T-helper 17 cell (primary cell): ENCODE data around the gene OCA2. TPM values are rescaled to one million over a fixed set of nuclear protein-coding genes. Genes with fewer than 3 reads are reported as not detected.

ENCODE experiments used
- ATAC-seq: fragments of 150-1000 bp; cut with Tn5 transposase; 2 replicates; pipeline ENCODE4 v1.10.0; 2021; ENCODE audit warnings: mild to moderate bottlenecking, moderate library complexity
- DNase-seq, 3 donors: peaks; one replicate each; pipeline versions ENCODE4 v3.0.0 to v3.0.0-alpha.2; 2020 to 2021
- H3K9me3 ChIP-seq: one replicate; pipeline ENCODE4 v1.7.0; 2013; ENCODE audit warnings: low read length, mild to moderate bottlenecking; ENCODE audit not compliant: control insufficient read depth, poor library complexity, severe bottlenecking
- H3K27ac Mint-ChIP-seq: one replicate; pipeline ENCODE4 v1.8.0; 2022; ENCODE audit warnings: mild to moderate bottlenecking, moderate library complexity, mixed read lengths
- H3K27me3 Mint-ChIP-seq: one replicate; pipeline ENCODE4 v1.8.0; 2022; ENCODE audit warnings: mixed read lengths
- H3K36me3 Mint-ChIP-seq: one replicate; pipeline ENCODE4 v1.8.0; 2022; ENCODE audit warnings: low read depth, mixed read lengths
- H3K4me1 Mint-ChIP-seq: one replicate; pipeline ENCODE4 v1.8.0; 2022; ENCODE audit warnings: mild to moderate bottlenecking, mixed read lengths
- H3K4me3 Mint-ChIP-seq: one replicate; pipeline ENCODE4 v1.8.0; 2022; ENCODE audit warnings: mild to moderate bottlenecking, moderate library complexity, mixed read lengths
- total RNA-seq, 4 donors: library from RNA in 2 of 4; stranded (reverse) in 2 of 4; gene quantifications; one replicate each; pipeline ENCODE4 v1.2.3 and lab custom pipeline; 2022 to 2026

Gene OCA2
- total RNA-seq, 2 donors from 2014 or later: not detected

- H3K4me1 Mint-ChIP-seq: no peaks in the 10 kb centered on the region
- ATAC-seq: no peak
- no peak for DNase-seq
- peaks cover 2% of the 10 kb centered on the region for H3K36me3 Mint-ChIP-seq
- H3K27ac Mint-ChIP-seq: no peak overlapping the region
- no peak overlapping the region for H3K4me3 Mint-ChIP-seq
- peaks cover 25% of the 10 kb centered on the region for H3K27me3 Mint-ChIP-seq
- no peaks in the 10 kb centered on the region for H3K9me3 ChIP-seq
These were observed 30.2 kb downstream of the OCA2 start for GRCh38 chr15:28068930-28069329.

GRCh38 chr15:28066231-28066630 lies 32.9 kb downstream of the OCA2 start:
- no peak for DNase-seq
- Mint-ChIP-seq H3K27ac (no peak overlapping the region), H3K4me3 (no peak overlapping the region), H3K36me3 (no peaks in the 10 kb centered on the region), H3K4me1 (no peaks in the 10 kb centered on the region), H3K27me3 (peaks cover 25% of the 10 kb centered on the region)
- no peak for ATAC-seq
- H3K9me3 ChIP-seq: no peaks in the 10 kb centered on the region

DNA sequence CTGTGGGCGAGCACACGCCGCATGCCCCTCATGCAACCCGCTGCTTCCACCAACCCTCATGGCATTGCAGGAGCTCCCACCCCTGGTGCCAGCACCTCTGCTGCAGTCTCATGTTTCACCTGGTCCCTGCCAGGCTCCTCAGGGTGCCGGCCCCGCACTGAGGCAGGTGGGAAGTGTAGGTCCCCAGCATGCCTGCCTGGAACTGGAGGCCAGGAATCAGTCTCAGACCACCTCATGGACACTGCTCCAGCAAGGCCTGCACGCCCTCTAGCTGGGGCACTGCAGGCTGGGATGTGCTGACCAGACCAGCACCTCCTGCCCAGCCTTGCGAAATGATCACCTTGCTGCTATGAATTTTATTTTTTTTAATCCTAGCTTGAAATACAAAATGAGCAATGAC lies 39.1 kb downstream of the OCA2 start:
- no peak for ATAC-seq
- Mint-ChIP-seq H3K36me3 (no peaks in the 10 kb centered on the region), H3K4me1 (no peaks in the 10 kb centered on the region), H3K27me3 (peaks cover 4% of the 10 kb centered on the region), H3K4me3 (no peak overlapping the region), H3K27ac (no peak overlapping the region)
- DNase-seq: no peak
- no peaks in the 10 kb centered on the region for H3K9me3 ChIP-seq

DNA sequence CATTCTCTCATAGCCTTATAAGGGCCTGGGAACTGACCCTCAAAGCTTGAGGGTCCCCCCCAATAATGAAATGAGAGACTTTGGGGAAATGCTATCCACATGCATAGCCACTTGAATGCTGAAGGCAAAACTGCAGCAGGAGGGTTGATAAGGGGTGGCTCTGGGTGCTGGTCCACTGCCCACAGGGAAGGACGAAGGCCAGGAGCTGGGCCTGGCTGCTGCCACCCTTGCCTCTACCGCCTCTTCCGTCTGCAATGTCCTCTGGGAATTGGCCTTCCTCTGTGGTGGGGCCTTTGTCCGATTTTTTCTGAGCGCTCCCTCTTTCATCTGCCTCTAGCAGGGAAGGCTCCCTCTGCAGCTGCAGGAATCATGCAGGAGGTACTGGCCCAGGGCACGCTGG lies 41.0 kb downstream of the OCA2 start:
- H3K9me3 ChIP-seq: no peaks in the 10 kb centered on the region
- H3K27ac Mint-ChIP-seq: no peak overlapping the region
- H3K36me3 Mint-ChIP-seq: no peaks in the 10 kb centered on the region
- ATAC-seq: no peak
- DNase-seq: no peak
- peaks cover 4% of the 10 kb centered on the region for H3K27me3 Mint-ChIP-seq
- H3K4me1 Mint-ChIP-seq: no peaks in the 10 kb centered on the region
- no peak overlapping the region for H3K4me3 Mint-ChIP-seq

- H3K27ac Mint-ChIP-seq: no peak overlapping the region
- ATAC-seq: no peak
- H3K4me1 Mint-ChIP-seq: no peaks in the 10 kb centered on the region
- DNase-seq: no peak
- no peak overlapping the region for H3K4me3 Mint-ChIP-seq
- no peaks in the 10 kb centered on the region for H3K9me3 ChIP-seq
- peaks cover 6% of the 10 kb centered on the region for H3K27me3 Mint-ChIP-seq
- no peaks in the 10 kb centered on the region for H3K36me3 Mint-ChIP-seq
These were observed 47.0 kb downstream of the OCA2 start for GRCh38 chr15:28051955-28052633.

DNA sequence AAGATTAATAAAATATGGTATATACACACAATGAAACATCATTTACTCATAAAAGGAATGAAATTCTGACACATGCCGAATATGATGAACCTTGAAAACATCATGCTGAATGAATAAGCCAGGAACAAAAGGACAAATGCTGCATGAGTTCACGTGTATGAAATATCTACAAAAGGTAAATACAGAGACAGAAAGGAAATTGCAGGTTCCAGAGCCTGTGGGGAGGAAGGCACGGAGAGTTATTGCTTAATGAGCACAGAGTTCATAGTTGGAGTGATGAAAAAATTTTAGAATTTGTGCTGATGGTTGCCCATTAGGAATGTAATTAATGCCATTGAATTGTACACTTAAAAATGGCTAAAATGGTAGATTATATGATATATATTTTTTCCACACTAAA lies 49.5 kb downstream of the OCA2 start:
- Mint-ChIP-seq H3K27me3 (peaks cover 19% of the 10 kb centered on the region), H3K4me3 (no peak overlapping the region), H3K36me3 (no peaks in the 10 kb centered on the region), H3K27ac (no peak overlapping the region), H3K4me1 (no peaks in the 10 kb centered on the region)
- H3K9me3 ChIP-seq: no peaks in the 10 kb centered on the region
- no peak for DNase-seq
- ATAC-seq: no peak

DNA sequence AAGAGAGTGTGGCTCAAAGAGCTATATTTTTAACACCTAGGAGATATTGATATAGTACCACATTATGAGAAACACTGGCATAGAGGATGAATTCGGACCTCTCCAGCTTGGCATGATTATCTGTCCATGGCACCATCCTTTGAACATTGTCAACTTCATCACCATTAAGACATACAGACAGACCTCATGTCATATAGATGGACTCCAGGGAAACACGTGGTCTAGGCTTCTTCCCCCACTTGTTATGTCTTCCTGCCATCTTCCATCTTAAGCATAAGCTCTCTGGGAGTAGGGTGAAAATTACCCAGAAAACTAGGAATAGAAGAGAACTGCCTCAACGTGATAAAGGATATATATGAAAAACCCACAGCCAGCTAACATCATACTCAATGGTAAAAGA lies 51.8 kb downstream of the OCA2 start:
- H3K4me1 Mint-ChIP-seq: no peaks in the 10 kb centered on the region
- DNase-seq (no peak), ATAC-seq (no peak)
- no peak overlapping the region for H3K27ac Mint-ChIP-seq
- no peaks in the 10 kb centered on the region for H3K36me3 Mint-ChIP-seq
- H3K9me3 ChIP-seq: no peaks in the 10 kb centered on the region
- H3K4me3 Mint-ChIP-seq: no peak overlapping the region
- peaks cover 25% of the 10 kb centered on the region for H3K27me3 Mint-ChIP-seq

DNA sequence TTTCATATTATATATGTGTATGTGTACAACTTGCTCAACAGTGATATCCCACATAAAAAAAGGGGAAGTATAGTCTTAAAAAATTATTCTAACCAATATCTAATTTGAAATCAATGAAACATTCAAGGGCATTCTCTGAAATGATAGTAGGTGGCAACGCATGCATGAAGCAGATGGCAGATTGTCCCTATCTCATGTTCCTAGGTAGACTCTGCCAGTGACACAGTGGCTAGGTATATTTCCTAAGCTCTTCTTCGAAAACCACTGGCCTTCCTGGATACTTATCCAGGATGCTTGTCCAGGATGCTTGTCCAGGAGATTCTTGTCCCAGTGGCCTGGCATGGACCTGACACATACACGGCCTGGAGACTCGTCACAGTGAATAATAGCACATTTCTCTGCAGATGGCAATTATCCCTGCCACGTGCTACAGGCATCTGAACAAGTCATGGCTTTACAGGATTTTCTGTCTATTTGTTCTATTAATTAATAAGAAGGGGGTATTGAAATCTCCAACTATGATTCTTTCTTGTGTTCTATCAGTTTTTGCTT lies 54.9 kb downstream of the OCA2 start:
- no peak overlapping the region for H3K27ac Mint-ChIP-seq
- peaks cover 28% of the 10 kb centered on the region for H3K27me3 Mint-ChIP-seq
- no peak for ATAC-seq
- no peak for DNase-seq
- no peaks in the 10 kb centered on the region for H3K9me3 ChIP-seq
- H3K36me3 Mint-ChIP-seq: no peaks in the 10 kb centered on the region
- H3K4me3 Mint-ChIP-seq: no peak overlapping the region
- no peaks in the 10 kb centered on the region for H3K4me1 Mint-ChIP-seq

DNA sequence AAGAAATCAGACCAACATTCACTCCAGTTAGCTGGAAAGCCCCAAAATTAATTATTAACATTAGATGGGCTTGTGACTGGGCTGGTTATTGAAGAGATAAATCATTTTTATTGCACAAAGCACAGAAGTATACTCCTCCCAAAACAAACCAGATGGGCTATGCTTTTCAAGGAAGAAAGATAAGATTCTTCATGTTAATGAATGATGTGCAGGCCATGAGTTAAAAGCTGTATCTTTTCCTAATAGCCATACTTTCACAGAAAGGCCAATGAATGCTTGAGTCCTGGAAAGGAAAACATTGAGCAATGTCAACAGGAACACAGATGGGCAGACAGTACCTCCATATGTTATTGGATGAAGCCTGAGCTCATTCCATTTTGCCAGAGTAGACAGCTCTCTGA lies 55.4 kb downstream of the OCA2 start:
- no peaks in the 10 kb centered on the region for H3K9me3 ChIP-seq
- no peak for DNase-seq
- Mint-ChIP-seq H3K27me3 (peaks cover 29% of the 10 kb centered on the region), H3K4me3 (no peak overlapping the region), H3K4me1 (no peaks in the 10 kb centered on the region), H3K27ac (no peak overlapping the region), H3K36me3 (no peaks in the 10 kb centered on the region)
- no peak for ATAC-seq

- H3K36me3 Mint-ChIP-seq: no peaks in the 10 kb centered on the region
- H3K4me3 Mint-ChIP-seq: no peak overlapping the region
- H3K4me1 Mint-ChIP-seq: no peaks in the 10 kb centered on the region
- ATAC-seq (no peak), DNase-seq (no peak)
- no peak overlapping the region for H3K27ac Mint-ChIP-seq
- H3K9me3 ChIP-seq: no peaks in the 10 kb centered on the region
- H3K27me3 Mint-ChIP-seq: peaks cover 19% of the 10 kb centered on the region
These were observed 61.0 kb downstream of the OCA2 start for GRCh38 chr15:28037969-28038590.

DNA sequence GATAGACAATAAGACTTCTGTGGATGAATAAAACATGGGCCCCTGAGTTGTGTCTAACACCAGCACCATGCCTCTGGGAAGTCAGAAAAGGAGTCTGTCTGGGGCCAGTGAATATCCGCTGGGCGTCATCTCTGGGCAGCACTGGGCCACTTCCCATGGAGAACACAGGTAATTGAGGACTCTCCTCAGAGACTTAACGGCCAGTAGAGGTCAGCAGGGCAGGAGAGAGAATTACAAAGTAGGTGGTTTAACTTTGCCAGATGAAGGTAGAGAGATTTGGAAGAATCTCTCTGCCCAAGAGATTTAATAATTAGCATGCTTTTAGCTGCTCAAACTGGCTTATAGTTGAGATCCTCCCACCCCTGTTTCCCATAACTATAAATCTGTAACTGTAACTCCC lies 65.7 kb downstream of the OCA2 start:
- H3K4me3 Mint-ChIP-seq: no peak overlapping the region
- DNase-seq: no peak
- peaks cover 6% of the 10 kb centered on the region for H3K27me3 Mint-ChIP-seq

DNA sequence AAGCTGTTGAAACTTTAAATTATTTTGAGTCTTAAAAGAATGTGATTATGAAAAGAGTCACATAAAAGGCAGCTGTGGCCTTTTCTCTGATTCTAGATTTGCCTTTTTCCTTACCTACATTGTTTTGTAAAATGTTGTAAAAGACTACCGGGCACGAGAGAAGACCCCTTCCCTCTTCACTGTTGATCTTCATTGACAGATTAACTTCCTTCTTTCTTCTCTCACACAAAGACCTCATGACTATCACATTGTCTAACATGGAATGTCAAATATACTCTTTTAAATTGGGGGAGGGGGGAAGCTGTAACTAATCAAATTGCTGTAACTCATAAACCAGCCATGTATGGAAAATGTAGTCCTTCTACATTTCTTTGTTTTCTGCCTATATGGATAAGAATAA lies 68.3 kb downstream of the OCA2 start:
- H3K9me3 ChIP-seq: no peaks in the 10 kb centered on the region
- Mint-ChIP-seq H3K36me3 (no peaks in the 10 kb centered on the region), H3K27ac (no peak overlapping the region), H3K4me3 (no peak overlapping the region), H3K4me1 (no peaks in the 10 kb centered on the region), H3K27me3 (no peaks in the 10 kb centered on the region)
- DNase-seq: no peak
- no peak for ATAC-seq

More for the DNA sequence above, 65.7 kb downstream of the OCA2 start:
- ATAC-seq: no peak
- no peaks in the 10 kb centered on the region for H3K9me3 ChIP-seq
- no peaks in the 10 kb centered on the region for H3K4me1 Mint-ChIP-seq
- no peaks in the 10 kb centered on the region for H3K36me3 Mint-ChIP-seq
- H3K27ac Mint-ChIP-seq: no peak overlapping the region

DNA sequence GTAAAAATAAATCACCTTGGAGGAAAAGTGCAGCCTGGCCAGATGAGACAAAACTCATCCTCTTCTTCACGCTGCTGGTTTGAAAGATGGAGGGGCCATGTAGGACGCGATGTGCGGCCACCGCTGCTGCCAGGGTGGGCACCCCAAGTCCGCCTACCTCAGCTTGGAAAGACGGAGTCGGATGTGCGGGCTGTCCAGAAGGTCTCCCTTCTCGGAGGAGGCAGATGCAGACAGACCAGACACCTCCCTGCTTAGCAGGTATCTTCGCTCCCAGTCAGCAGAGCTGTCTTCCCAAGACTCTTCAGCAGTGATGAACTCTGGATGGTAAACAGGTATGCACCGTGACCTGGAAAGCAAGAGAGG lies 71.4 kb downstream of the OCA2 start:
- Mint-ChIP-seq H3K4me1 (no peaks in the 10 kb centered on the region), H3K27me3 (peaks cover 7% of the 10 kb centered on the region), H3K27ac (no peak overlapping the region), H3K36me3 (no peaks in the 10 kb centered on the region), H3K4me3 (no peak overlapping the region)
- no peak for DNase-seq
- no peak for ATAC-seq
- no peaks in the 10 kb centered on the region for H3K9me3 ChIP-seq
